CD14-positive monocyte (primary cell): Measurements from ENCODE around the gene EGFL8. TPM values are rescaled to one million over a fixed set of nuclear protein-coding genes. Genes with fewer than 3 reads are reported as not detected.

Source experiments
- DNase-seq, 3 donors: peaks; one replicate each; pipeline ENCODE4 v3.0.0-alpha.2; 2011 to 2022
- H2AFZ ChIP-seq: 2 replicates; pipeline ENCODE4 v1.6.0; 2012; ENCODE audit warnings: mild to moderate bottlenecking, low read depth, low read length, inconsistent platforms; ENCODE audit not compliant: insufficient read depth, poor library complexity, severe bottlenecking
- H3K27ac ChIP-seq, 2 donors: 1 replicate in 1 of 2; 2 replicates in 1 of 2; pipeline ENCODE4 v1.5.1; 2012 to 2013; ENCODE audit warnings: low read length in 2 of 2, control low read depth in 1 of 2, inconsistent platforms in 1 of 2, low read depth in 1 of 2, mild to moderate bottlenecking in 1 of 2
- H3K27me3 ChIP-seq, 2 donors: one replicate each; pipeline versions ENCODE4 v1.6.0 to v1.6.1; 2011 to 2013; ENCODE audit warnings: low read length in 2 of 2; ENCODE audit not compliant: control insufficient read depth in 2 of 2, insufficient read depth in 2 of 2
- H3K36me3 ChIP-seq, 2 donors: replicated peaks in 1 of 2; 1 replicate in 1 of 2; 2 replicates in 1 of 2; pipeline versions ENCODE4 v1.5.1 to v1.6.1; 2012 to 2013; ENCODE audit warnings: low read length in 2 of 2, control low read depth in 1 of 2, inconsistent platforms in 1 of 2, mild to moderate bottlenecking in 1 of 2; ENCODE audit not compliant: insufficient read depth in 2 of 2, control insufficient read depth in 1 of 2
- H3K4me1 ChIP-seq, 2 donors: 1 replicate in 1 of 2; 2 replicates in 1 of 2; pipeline versions ENCODE4 v1.5.1 to v1.6.1; 2012 to 2013; ENCODE audit warnings: low read length in 2 of 2, control low read depth in 1 of 2, inconsistent platforms in 1 of 2, mild to moderate bottlenecking in 1 of 2, moderate library complexity in 1 of 2; ENCODE audit not compliant: insufficient read depth in 2 of 2, control insufficient read depth in 1 of 2
- H3K4me2 ChIP-seq: replicated peaks from 2 replicates; pipeline ENCODE3; 2012; ENCODE audit warnings: low read length, moderate library complexity, mild to moderate bottlenecking; ENCODE audit not compliant: poor library complexity, severe bottlenecking; ENCODE audit errors: extremely low read depth
- H3K4me3 ChIP-seq, 3 experiments: fragments of 200-600 bp in 1 of 3; sonication (generic) in 1 of 3; replicated peaks in 1 of 3; 1 replicate in 2 of 3; 2 replicates in 1 of 3; pipeline ENCODE4 v1.5.1; 2011 to 2013; ENCODE audit warnings: low read length in 3 of 3, mild to moderate bottlenecking in 3 of 3, control low read depth in 2 of 3, low read depth in 2 of 3, inconsistent platforms in 1 of 3, moderate library complexity in 1 of 3
- H3K79me2 ChIP-seq: 2 replicates; pipeline ENCODE4 v1.6.0; 2012; ENCODE audit warnings: mild to moderate bottlenecking, control low read depth, inconsistent platforms, low read length, moderate library complexity; ENCODE audit not compliant: insufficient read depth
- H3K9ac ChIP-seq: 2 replicates; pipeline ENCODE4 v1.6.0; 2017; ENCODE audit warnings: low read length, mild to moderate bottlenecking; ENCODE audit not compliant: insufficient read depth, poor library complexity, severe bottlenecking
- H3K9me3 ChIP-seq, 2 donors: replicated peaks in 1 of 2; 1 replicate in 1 of 2; 2 replicates in 1 of 2; pipeline versions ENCODE4 v1.5.1 to v1.6.1; 2012 to 2013; ENCODE audit warnings: low read length in 2 of 2, control low read depth in 1 of 2; ENCODE audit not compliant: control insufficient read depth in 1 of 2, insufficient read depth in 1 of 2
- H4K20me1 ChIP-seq: 2 replicates; pipeline ENCODE4 v1.6.0; 2012; ENCODE audit warnings: mild to moderate bottlenecking, low read length, control low read depth, moderate library complexity; ENCODE audit not compliant: insufficient read depth
- H3K27ac Mint-ChIP-seq, 7 donors: one replicate each; pipeline ENCODE4 v1.8.0; 2020; ENCODE audit warnings: mild to moderate bottlenecking in 7 of 7, mixed read lengths in 7 of 7, moderate library complexity in 6 of 7, inconsistent platforms in 2 of 7
- H3K27me3 Mint-ChIP-seq, 3 donors: one replicate each; pipeline ENCODE4 v1.8.0; 2021 to 2022; ENCODE audit warnings: low read depth in 3 of 3, mild to moderate bottlenecking in 3 of 3, mixed read lengths in 3 of 3, moderate library complexity in 3 of 3, inconsistent platforms in 1 of 3
- H3K36me3 Mint-ChIP-seq, 2 donors: one replicate each; pipeline ENCODE4 v1.8.0; 2020; ENCODE audit warnings: mixed read lengths in 2 of 2, inconsistent platforms in 1 of 2, mild to moderate bottlenecking in 1 of 2
- H3K4me1 Mint-ChIP-seq: one replicate; pipeline ENCODE4 v1.8.0; 2020; ENCODE audit warnings: mild to moderate bottlenecking, mixed read lengths
- H3K4me3 Mint-ChIP-seq, 2 donors: one replicate each; pipeline ENCODE4 v1.8.0; 2020; ENCODE audit warnings: mild to moderate bottlenecking in 2 of 2, mixed read lengths in 2 of 2, moderate library complexity in 1 of 2
- H3K9me3 Mint-ChIP-seq, 7 donors: one replicate each; pipeline ENCODE4 v1.8.0; 2020 to 2022; ENCODE audit warnings: mixed read lengths in 7 of 7, mild to moderate bottlenecking in 6 of 7, moderate library complexity in 6 of 7, inconsistent platforms in 2 of 7
- CTCF ChIP-seq: fragments of 200-600 bp; IDR thresholded peaks from one replicate; pipeline ENCODE4 v1.8.0; 2022; ENCODE audit warnings: antibody characterized with exemption, mild to moderate bottlenecking
- WGBS: methylation state at CpG from one replicate; pipeline ENCODE4 v1.1.5; 2013; ENCODE audit warnings: missing lambda C conversion rate; ENCODE audit not compliant: insufficient coverage; 5-methylcytosine and 5-hydroxymethylcytosine counted together
- intact Hi-C, 2 donors: fragments of 100-400 bp; cut with micrococcal nuclease; formaldehyde crosslinking; loops; one replicate each; pipeline versions ENCODE4 v1.15.0 to v1.15.1; 2023
- polyA plus RNA-seq, 3 donors: library from polyadenylated mRNA; depleted of rRNA in 1 of 3; unstranded in 2 of 3; stranded (reverse) in 1 of 3; fragments of 300-500 nt in 2 of 3; fragments of >200 nt in 1 of 3; fragmentation: Illumina TruSeq in 2 of 3; gene quantifications; 1 replicate in 2 of 3; 2 replicates in 1 of 3; pipeline ENCODE4 v1.2.3, GENCODE V29; 2012 to 2021

The EGFL8 gene
- polyA plus RNA-seq, 3 donors, result 0.22 to 1.8 TPM; not detected in 1

- Histone ChIP-seq H3K79me2 (peaks cover 19% of the 10 kb centered on the region), H3K4me3 (no peak overlapping the region), H3K9me3 (no peaks in the 10 kb centered on the region), H3K4me2 (no peak overlapping the region), H4K20me1 (no peaks in the 10 kb centered on the region), H2AFZ (no peak overlapping the region), H3K9ac (no peak overlapping the region), H3K27ac (no peak overlapping the region), H3K36me3 (peaks cover 27 to 32% of the 10 kb centered on the region in 2 donors), H3K4me1 (peaks cover 20 to 28% of the 10 kb centered on the region in 2 donors), H3K27me3 (no peaks in the 10 kb centered on the region)
- H3K27me3 Mint-ChIP-seq, result peaks cover 0 to 2% (median 0%) of the 10 kb centered on the region in 3 donors
- H3K4me3 Mint-ChIP-seq, result no peak overlapping the region
- peaks cover 30% of the 10 kb centered on the region for H3K4me1 Mint-ChIP-seq
- H3K9me3 Mint-ChIP-seq, result no peaks in the 10 kb centered on the region
- no peak for TF ChIP-seq CTCF
- 100% methylated on average over 6 of the region's 6 CpGs for WGBS
- H3K27ac Mint-ChIP-seq, result peak overlapping the region in 3 of 7 donors; percentile 26 to 60 (median 31)
- H3K36me3 Mint-ChIP-seq, result peaks cover 32 to 38% of the 10 kb centered on the region in 2 donors
- intact Hi-C loops, result no loop called here
- DNase-seq, result no peak
These were observed 6.8 kb downstream of the EGFL8 start for GRCh38 chr6:32171234-32171633.

GRCh38 chr6:32173051-32173727, 8.8 kb downstream of the EGFL8 start:
- Histone ChIP-seq H3K27ac (no peak overlapping the region), H3K9ac (no peak overlapping the region), H3K4me3 (no peak overlapping the region), H3K79me2 (peaks cover 24% of the 10 kb centered on the region), H3K36me3 (peaks cover 27 to 32% of the 10 kb centered on the region in 2 donors), H2AFZ (no peak overlapping the region), H3K4me2 (no peak overlapping the region), H3K4me1 (peaks cover 33 to 43% of the 10 kb centered on the region in 2 donors), H4K20me1 (no peaks in the 10 kb centered on the region), H3K27me3 (no peaks in the 10 kb centered on the region), H3K9me3 (no peaks in the 10 kb centered on the region)
- Mint-ChIP-seq H3K4me3 (no peak overlapping the region), H3K36me3 (peaks cover 26 to 31% of the 10 kb centered on the region in 2 donors), H3K27me3 (peaks cover 0 to 2% (median 1%) of the 10 kb centered on the region in 3 donors), H3K27ac (peak overlapping the region in 4 of 7 donors; percentile 30 to 57 (median 44)), H3K9me3 (no peaks in the 10 kb centered on the region), H3K4me1 (peaks cover 44% of the 10 kb centered on the region)
- TF ChIP-seq CTCF, result no peak
- intact Hi-C loops, result no loop called here
- 43% methylated on average over 3 of the region's 4 CpGs for WGBS
- no peak for DNase-seq
